DMS114 treated with DMSO at 0.1 percent for 48 hours (cell line): ENCODE results near the gene MRPS17.

Experiments used
- DNase-seq: peaks from one replicate; lab custom pipeline; 2025; ENCODE audit not compliant: unreplicated experiment; lab: John Stamatoyannopoulos, UW

MRPS17 gene

DNA sequence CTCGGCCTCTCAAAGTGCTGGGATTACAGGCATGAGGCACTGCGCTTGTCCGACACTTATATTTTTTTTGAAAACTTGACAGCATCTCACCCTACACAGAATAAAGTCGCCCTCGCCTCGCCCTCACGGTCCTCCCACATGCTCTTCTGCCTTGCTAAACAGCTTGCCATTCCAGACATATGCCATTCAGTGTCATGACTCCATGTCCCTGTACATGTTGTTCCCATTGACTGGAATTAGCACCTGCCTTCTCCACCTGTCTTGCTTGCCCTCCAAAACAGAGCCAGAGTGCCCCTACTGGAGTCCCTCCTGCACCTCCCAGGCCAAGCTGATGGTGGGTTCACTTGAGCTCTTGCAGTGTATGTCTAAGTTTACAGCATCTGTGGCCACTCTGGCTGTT lies 18.9 kb downstream of the MRPS17 start:
- DNase-seq: no peak

DNA sequence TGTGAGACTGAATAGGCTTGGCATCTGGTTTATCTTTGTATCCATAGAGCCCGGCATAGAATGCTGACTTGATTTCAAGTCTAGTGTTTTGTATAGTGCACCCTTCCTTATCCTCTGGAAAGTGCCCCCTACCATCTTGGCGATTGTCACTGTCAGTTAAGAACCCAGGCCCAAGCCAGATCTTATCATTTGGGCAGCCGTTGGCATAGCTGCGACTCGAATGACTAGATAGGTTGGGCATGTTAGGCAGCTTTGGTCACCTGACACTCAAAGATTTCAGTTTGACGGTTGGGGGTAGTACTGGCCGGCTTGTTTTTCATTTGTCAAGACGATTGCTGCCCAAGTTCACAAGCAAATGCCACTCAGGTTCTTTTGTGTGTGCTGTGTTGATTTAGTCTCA lies 19.3 kb downstream of the MRPS17 start:
- no peak for DNase-seq

DNA sequence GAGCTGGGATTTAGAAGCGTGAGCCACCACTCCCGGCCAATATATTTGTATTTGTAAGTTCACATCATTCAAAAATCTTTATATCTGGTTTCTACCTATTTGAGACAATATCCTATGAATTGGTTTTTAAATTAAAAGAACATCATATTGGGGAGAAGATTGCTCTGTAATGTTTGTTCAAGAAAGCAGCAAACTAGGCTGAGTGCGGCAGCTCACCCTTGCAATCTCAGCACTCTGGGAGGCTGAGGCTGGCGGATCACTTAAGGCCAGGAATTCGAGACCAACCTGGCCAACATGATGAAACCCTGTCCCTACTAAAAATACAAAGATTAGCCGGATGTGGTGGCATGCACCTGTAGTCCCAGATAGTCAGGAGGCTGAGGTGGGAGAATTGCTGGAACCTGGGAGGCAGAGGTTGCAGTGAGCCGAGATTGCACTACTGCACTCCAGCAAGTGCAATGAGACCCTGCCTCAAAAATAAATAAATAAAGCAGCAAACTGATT lies 22.1 kb downstream of the MRPS17 start:
- DNase-seq: no peak

DNA sequence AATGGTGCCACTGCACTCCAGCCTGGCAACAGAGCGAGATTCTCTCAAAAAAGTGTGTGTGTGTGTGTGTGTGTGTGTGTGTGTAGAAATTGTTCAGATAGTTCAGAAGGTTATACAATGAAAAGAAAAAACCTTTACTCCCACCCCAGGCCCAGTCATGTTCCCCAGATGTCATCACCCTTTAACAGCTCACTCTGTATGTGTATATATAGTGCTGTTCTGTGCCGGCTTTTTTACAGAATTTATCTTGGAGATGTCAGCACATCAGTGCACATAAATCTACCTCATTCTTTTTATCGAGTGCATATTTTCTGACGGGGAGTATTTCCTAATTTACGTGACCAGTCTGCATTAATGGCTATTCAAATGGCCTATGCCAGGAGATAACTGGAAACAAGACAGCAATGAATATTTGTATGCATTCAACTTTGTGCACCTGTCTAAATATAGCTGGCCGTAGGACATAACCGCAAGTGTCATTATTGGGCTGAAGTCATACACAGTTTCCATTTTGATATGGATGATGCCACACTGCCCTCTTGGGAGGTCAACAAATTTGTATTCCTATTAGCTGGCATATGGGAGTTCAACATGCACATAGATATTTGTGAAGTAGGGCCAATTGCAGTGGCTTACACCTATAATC lies 24.4 kb downstream of the MRPS17 start:
- DNase-seq: no peak

DNA sequence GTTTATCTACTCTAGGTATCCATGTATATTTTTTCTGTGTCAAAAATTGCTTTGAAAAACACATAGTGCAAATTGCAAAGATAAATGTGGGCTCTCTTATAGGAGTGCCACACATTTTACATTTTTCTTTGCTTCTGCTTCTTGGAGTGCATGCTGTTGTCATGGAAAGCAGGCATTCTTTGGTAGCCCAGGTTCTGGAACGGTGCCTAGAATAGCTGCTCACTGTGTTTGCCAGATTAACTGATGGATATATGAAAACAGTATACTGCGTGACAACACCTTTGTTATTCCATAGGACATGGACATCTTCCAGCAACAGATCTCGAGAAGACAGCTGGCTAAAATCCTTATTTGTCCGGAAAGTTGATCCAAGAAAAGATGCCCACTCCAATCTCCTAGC lies 26.2 kb downstream of the MRPS17 start:
- no peak for DNase-seq

DNA sequence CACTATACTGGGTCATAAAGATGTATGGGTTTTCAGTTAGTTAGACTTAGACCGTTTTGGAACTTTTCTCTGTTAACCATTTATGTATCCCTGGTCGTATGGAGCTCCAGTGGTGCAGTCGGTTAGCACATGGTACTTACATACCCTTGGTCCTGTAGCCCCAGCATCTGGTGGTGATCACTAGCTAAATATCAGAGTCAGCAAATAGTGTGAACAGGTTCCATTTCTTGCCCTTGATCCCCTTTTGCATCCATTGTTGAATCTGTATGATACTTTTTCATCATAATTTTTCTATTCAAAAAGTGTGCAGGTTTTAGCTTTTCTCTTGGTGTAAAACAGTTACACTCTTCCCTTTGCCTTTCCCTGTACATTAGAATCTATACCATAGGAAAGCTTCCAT lies 28.6 kb downstream of the MRPS17 start:
- no peak for DNase-seq

DNA sequence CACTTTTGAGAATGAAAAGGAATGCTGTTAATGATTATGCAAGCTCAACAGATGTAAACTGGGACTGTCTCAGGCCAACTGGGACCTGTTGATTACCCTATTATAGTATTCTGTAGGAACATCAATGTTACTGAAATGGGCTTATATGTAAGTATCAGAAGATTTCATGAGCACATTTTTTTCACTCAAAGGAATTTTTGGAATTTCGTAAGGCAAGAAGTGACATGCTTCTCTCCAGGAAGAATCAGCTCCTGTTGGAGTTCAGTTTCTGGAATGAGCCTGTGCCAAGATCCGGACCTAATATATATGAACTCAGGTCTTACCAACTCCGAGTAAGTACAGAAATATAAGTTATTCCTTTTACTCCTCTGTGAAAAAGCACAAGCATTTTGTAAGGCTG lies 31.9 kb downstream of the MRPS17 start:
- no peak for DNase-seq

DNA sequence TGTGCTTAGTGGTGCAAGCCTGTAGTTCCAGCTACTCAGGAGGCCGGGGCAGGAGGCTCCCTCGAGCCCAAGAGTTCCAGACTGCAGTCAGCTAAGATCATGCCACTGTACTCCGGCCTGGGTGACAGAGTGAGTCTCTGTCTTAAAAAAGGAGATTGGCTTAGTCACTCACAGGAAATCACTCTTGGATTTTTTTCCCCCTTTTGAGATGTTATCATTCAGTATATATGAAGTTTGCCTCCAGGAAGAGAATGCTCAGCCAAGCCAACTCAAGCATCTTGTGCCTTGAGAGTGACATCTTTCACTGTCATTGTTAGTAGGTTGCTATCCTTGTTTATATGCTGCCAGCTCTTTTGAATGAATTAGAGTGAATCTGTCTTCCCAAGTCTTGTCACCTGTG lies 40.7 kb downstream of the MRPS17 start:
- DNase-seq: no peak

DNA sequence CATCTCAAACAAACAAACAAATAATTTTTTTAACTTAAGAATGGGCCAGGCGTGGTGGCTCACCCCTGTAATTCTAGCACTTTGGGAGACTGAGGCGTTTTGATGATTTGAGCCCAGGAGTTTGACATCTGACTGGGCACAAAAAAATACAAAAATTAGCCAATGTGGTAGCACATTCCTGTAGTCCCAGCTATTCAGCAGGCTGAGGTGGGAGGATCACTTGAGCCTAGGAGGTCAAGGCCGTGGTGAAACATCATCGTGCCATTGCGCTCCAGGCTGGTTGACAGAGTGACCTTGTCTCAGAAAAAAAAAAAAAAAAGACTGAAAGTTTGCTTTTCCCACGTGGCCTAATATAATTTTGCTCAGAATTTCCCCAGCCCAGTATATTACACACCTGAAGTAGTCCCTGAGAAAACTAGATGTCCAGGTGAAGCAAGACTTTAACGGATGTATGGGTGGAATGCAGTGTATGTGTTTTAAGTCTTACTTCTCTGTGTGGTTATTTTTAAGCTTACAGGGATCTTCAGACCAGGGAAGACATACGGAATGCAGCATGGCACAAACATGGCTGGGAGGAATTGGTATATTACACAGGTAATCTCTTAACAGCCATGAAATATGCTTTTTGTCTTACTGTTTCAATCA lies 45.3 kb downstream of the MRPS17 start:
- no peak for DNase-seq

DNA sequence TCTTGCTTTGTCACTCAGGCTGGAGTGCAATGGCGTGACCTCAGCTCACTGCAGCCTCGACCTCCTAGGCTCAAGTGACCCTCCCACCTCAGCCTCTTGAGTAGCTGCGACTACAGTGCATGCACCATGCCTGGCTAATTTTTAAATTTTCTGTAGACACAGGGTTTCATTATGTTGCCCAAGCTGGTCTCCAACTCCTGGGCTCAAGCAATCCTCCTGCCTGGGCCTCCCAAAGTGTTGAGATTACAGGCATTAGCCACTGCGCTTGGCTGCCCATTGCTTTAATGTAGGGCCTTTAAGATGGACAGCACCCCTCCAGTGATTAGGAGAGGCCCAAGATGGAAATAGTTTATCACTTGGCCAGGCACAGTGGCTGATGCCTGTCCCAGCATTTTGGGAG lies 52.1 kb downstream of the MRPS17 start:
- DNase-seq: no peak
